Panc1 (cell line): ENCODE data around the gene ARFGAP1. TPM values are rescaled to one million over a fixed set of nuclear protein-coding genes. Genes with fewer than 3 reads are reported as not detected.

ENCODE experiments used
- ATAC-seq: fragments of 200-7000 bp; cut with Tn5 transposase; 2 replicates; pipeline ENCODE4 v1.9.1; 2020; ENCODE audit warnings: mild to moderate bottlenecking, moderate library complexity
- BruUV-seq: library from RNA; stranded (reverse); fragments of 400-500 nt; replicated peaks from 2 replicates; lab custom pipeline; 2021; lab: Mats Ljungman, UMichigan
- CTCF ChIA-PET: fragments of 300-600 bp; sonication (Branson Sonifier 250); formaldehyde crosslinking; loops from one replicate; lab custom pipeline; 2022; ENCODE audit warnings: antibody characterized with exemption; lab: Charles Lee
- POLR2A ChIA-PET: fragments of 300-600 bp; sonication (Branson Sonifier 250); formaldehyde crosslinking; loops from one replicate; lab custom pipeline; 2022; ENCODE audit warnings: antibody characterized with exemption; lab: Charles Lee
- DNase-seq: peaks from one replicate; pipeline ENCODE4 v3.0.0-alpha.2; 2010; ENCODE audit warnings: low read depth, low spot score
- H3K27ac ChIP-seq: 2 replicates; pipeline ENCODE4 v1.5.1; 2011; ENCODE audit warnings: mild to moderate bottlenecking, low read length, inconsistent platforms
- H3K27me3 ChIP-seq: fragments of 200-500 bp; sonication (Bioruptor generic); 2 replicates; pipeline ENCODE4 v1.6.0; 2014; ENCODE audit warnings: low read length, inconsistent platforms; ENCODE audit not compliant: control insufficient read depth, insufficient read depth
- H3K36me3 ChIP-seq: fragments of 200-500 bp; sonication (Bioruptor generic); 2 replicates; pipeline ENCODE4 v1.5.1; 2014; ENCODE audit warnings: inconsistent platforms, mild to moderate bottlenecking, low read length, moderate library complexity; ENCODE audit not compliant: control insufficient read depth, insufficient read depth
- H3K4me1 ChIP-seq: 2 replicates; pipeline ENCODE4 v1.5.1; 2011; ENCODE audit warnings: inconsistent platforms, mild to moderate bottlenecking, low read length, moderate library complexity; ENCODE audit not compliant: control insufficient read depth, insufficient read depth
- H3K4me3 ChIP-seq, 2 experiments: 2 replicates each; pipeline ENCODE4 v1.5.1; 2011 to 2012; ENCODE audit warnings: low read depth in 2 of 2, low read length in 2 of 2, mild to moderate bottlenecking in 2 of 2, inconsistent platforms in 1 of 2, moderate library complexity in 1 of 2
- H3K9me3 ChIP-seq: fragments of 200-500 bp; sonication (Bioruptor generic); 2 replicates; pipeline ENCODE4 v1.5.1; 2014; ENCODE audit warnings: low read depth, mild to moderate bottlenecking, inconsistent platforms, low read length, moderate library complexity; ENCODE audit not compliant: control insufficient read depth, insufficient read depth
- CTCF ChIP-seq: fragments of 450-650 bp; IDR thresholded peaks from 2 replicates; pipeline ENCODE4 v1.5.1; 2017; ENCODE audit warnings: mild to moderate bottlenecking
- POLR2AphosphoS5 ChIP-seq: IDR thresholded peaks from 2 replicates; pipeline ENCODE4 v1.6.1; 2012; ENCODE audit warnings: mild to moderate bottlenecking, low read depth, low read length, moderate library complexity
- REST ChIP-seq, 2 experiments: IDR thresholded peaks; 2 replicates each; pipeline ENCODE4 v1.6.1; 2011 to 2012; ENCODE audit warnings: low read depth in 2 of 2, control low read depth in 1 of 2, low read length in 1 of 2, mild to moderate bottlenecking in 1 of 2, moderate library complexity in 1 of 2; ENCODE audit not compliant: insufficient read depth in 1 of 2
- SIN3A ChIP-seq: IDR thresholded peaks from 2 replicates; pipeline ENCODE4 v1.6.1; 2012; ENCODE audit warnings: low read depth, mild to moderate bottlenecking, low read length, moderate library complexity, borderline replicate concordance; ENCODE audit not compliant: insufficient read depth
- TCF7L2 ChIP-seq: IDR thresholded peaks from 2 replicates; pipeline ENCODE4 v1.6.1; 2011; ENCODE audit warnings: mild to moderate bottlenecking, low read depth, low read length, inconsistent platforms
- in situ Hi-C: cut with HindIII; loops from 2 replicates; pipeline ENCODE4 v1.10.0; 2016; ENCODE audit warnings: low sequenced_read_pairs, low pct_unique_long_range_greater_than_20kb
- intact Hi-C: fragments of 100-400 bp; cut with micrococcal nuclease; formaldehyde crosslinking; loops from one replicate; pipeline ENCODE4 v1.10.0; 2022; ENCODE audit not compliant: unreplicated experiment
- total RNA-seq: library from RNA; stranded (reverse); gene quantifications from one replicate; pipeline ENCODE4 v1.2.1, GENCODE V29; 2021; ENCODE audit not compliant: unreplicated experiment

Gene ARFGAP1
- total RNA-seq, 1 experiment from 2014 or later = 110 TPM

GRCh38 chr20:63256954-63257353, 15.7 kb upstream of the ARFGAP1 start:
- CTCF ChIA-PET = interaction anchor here (2.5 kb wide), 1 partner anchor 33 kb away, joined by 37 read pairs; no protein-coding TSS in a partner anchor
- Histone ChIP-seq H3K4me3 (no peak overlapping the region), H3K27me3 (no peaks in the 10 kb centered on the region; the same call in 1 of the 2 replicates), H3K4me1 (peaks cover 3% of the 10 kb centered on the region; the same call in 1 of the 2 replicates), H3K36me3 (no peaks in the 10 kb centered on the region), H3K9me3 (no peaks in the 10 kb centered on the region), H3K27ac (no peak overlapping the region)
- POLR2A ChIA-PET = no interaction called here
- no TSS peak for BruUV-seq
- TF ChIP-seq POLR2AphosphoS5 (no peak), TCF7L2 (no peak), CTCF (no peak), SIN3A (no peak), REST (IDR thresholded peaks at IDR 0.05; ENCODE audit: insufficient read depth in 1 of 2, low read depth in 2 of 2, low read length in 1 of 2) (no peak)
- intact Hi-C loops = no loop called here
- DNase-seq (no peak), ATAC-seq (no peak)
- in situ Hi-C loops = no loop called here

GRCh38 chr20:63257629-63258028, 15.0 kb upstream of the ARFGAP1 start:
- ChIA-PET CTCF (no interaction called here), POLR2A (no interaction called here)
- intact Hi-C loops = no loop called here
- Histone ChIP-seq H3K27ac (no peak overlapping the region), H3K4me3 (no peak overlapping the region), H3K4me1 (peaks cover 3% of the 10 kb centered on the region; the same call in 1 of the 2 replicates), H3K9me3 (no peaks in the 10 kb centered on the region), H3K27me3 (no peaks in the 10 kb centered on the region; the same call in 1 of the 2 replicates), H3K36me3 (no peaks in the 10 kb centered on the region)
- DNase-seq (no peak), ATAC-seq (no peak)
- in situ Hi-C loops = no loop called here
- no TSS peak for BruUV-seq
- no peak for TF ChIP-seq SIN3A
- no peak for TF ChIP-seq POLR2AphosphoS5
- no peak for TF ChIP-seq CTCF
